Liver (tissue), 3 donors: ENCODE measurements around the gene KYNU.

Source experiments
- EGR1 ChIP-seq, 2 donors: IDR thresholded peaks; 2 replicates each; pipeline ENCODE4 v1.6.1; 2016 to 2018; ENCODE audit warnings: antibody characterized with exemption in 2 of 2, low read depth in 2 of 2
- RAD21 ChIP-seq, 2 donors: IDR thresholded peaks; 2 replicates each; pipeline ENCODE4 v1.6.1; 2016; ENCODE audit warnings: antibody characterized with exemption in 2 of 2, mild to moderate bottlenecking in 2 of 2
- SP1 ChIP-seq: IDR thresholded peaks from 2 replicates; pipeline ENCODE4 v1.6.1; 2018; ENCODE audit warnings: antibody characterized with exemption, mild to moderate bottlenecking
- TF ChIP-seq, protein P1 (sequence below): fragments of 150-350 bp; IDR thresholded peaks from 2 replicates; pipeline ENCODE4 v1.5.1; 2017; ENCODE audit warnings: improper control_type of control experiment, low read depth, low read length; ENCODE audit not compliant: missing input control
- donor health status: healthy.
- donor health status: healthy.

GRCh38 chr2:142957144-142957543, 79.7 kb downstream of the KYNU start:
- TF ChIP-seq RAD21 (IDR thresholded peaks at IDR 0.05) (no peak), SP1 (no peak), EGR1 (IDR thresholded peaks at IDR 0.05; ENCODE audit: low read depth in 2 of 2) (no peak)
- TF ChIP-seq, protein P1, sequence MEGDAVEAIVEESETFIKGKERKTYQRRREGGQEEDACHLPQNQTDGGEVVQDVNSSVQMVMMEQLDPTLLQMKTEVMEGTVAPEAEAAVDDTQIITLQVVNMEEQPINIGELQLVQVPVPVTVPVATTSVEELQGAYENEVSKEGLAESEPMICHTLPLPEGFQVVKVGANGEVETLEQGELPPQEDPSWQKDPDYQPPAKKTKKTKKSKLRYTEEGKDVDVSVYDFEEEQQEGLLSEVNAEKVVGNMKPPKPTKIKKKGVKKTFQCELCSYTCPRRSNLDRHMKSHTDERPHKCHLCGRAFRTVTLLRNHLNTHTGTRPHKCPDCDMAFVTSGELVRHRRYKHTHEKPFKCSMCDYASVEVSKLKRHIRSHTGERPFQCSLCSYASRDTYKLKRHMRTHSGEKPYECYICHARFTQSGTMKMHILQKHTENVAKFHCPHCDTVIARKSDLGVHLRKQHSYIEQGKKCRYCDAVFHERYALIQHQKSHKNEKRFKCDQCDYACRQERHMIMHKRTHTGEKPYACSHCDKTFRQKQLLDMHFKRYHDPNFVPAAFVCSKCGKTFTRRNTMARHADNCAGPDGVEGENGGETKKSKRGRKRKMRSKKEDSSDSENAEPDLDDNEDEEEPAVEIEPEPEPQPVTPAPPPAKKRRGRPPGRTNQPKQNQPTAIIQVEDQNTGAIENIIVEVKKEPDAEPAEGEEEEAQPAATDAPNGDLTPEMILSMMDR: no peak
